Breast epithelium (tissue), 4 donors: ENCODE data around the gene DGKA. TPM values are rescaled to one million over a fixed set of nuclear protein-coding genes. Genes with fewer than 3 reads are reported as not detected.
A peak's percentile ranks its signal among the peaks of the same experiment; 100 is the strongest.

Source experiments
- DNase-seq, 2 donors: peaks; one replicate each; pipeline ENCODE4 v3.0.0-alpha.2; 2019; ENCODE audit warnings: low spot score in 2 of 2
- H3K27ac ChIP-seq, 2 donors: fragments of 200-600 bp; sonication (generic) in 1 of 2; one replicate each; pipeline ENCODE4 v1.5.1; 2016 to 2019; ENCODE audit warnings: mild to moderate bottlenecking in 1 of 2
- H3K27me3 ChIP-seq, 2 donors: fragments of 200-600 bp; sonication (generic) in 1 of 2; one replicate each; pipeline versions ENCODE4 v1.5.1 to v1.6.0; 2017 to 2019; ENCODE audit warnings: control low read depth in 1 of 2, mild to moderate bottlenecking in 1 of 2
- H3K36me3 ChIP-seq: fragments of 200-600 bp; one replicate; pipeline ENCODE4 v1.5.1; 2019
- H3K4me1 ChIP-seq, 2 donors: fragments of 200-600 bp; sonication (generic); one replicate each; pipeline ENCODE4 v1.5.1; 2016 to 2019; ENCODE audit warnings: control low read depth in 1 of 2
- H3K4me3 ChIP-seq, 3 donors: fragments of 200-600 bp; sonication (generic); 1 replicate in 2 of 3; 2 replicates in 1 of 3; pipeline ENCODE4 v1.5.1; 2016 to 2019; ENCODE audit warnings: mild to moderate bottlenecking in 3 of 3, moderate library complexity in 2 of 3
- H3K9me3 ChIP-seq, 2 donors: fragments of 200-600 bp; sonication (generic) in 1 of 2; one replicate each; pipeline ENCODE4 v1.5.1; 2016 to 2019; ENCODE audit warnings: control low read depth in 1 of 2
- POLR2A ChIP-seq: fragments of 450-650 bp; IDR thresholded peaks from one replicate; pipeline ENCODE4 v1.6.1; 2016; ENCODE audit warnings: antibody characterized with exemption, mild to moderate bottlenecking, moderate library complexity
- POLR2AphosphoS5 ChIP-seq, 3 donors: sonication (generic); formaldehyde crosslinking; IDR thresholded peaks; one replicate each; pipeline ENCODE4 v1.6.1; 2017; ENCODE audit warnings: antibody characterized with exemption in 3 of 3
- intact Hi-C: fragments of 100-400 bp; cut with DNase I; formaldehyde crosslinking; loops from one replicate; pipeline ENCODE4 v1.15.1; 2023; ENCODE audit warnings: low total_unique reads
- total RNA-seq, 3 donors: library from RNA; depleted of rRNA; stranded (reverse); fragments of >200 nt; gene quantifications; one replicate each; pipeline ENCODE4 v1.1.0, GENCODE V29; 2016
- TF ChIP-seq, protein P1 (sequence below), 3 donors: fragments of 450-650 bp; IDR thresholded peaks; one replicate each; pipeline ENCODE4 v1.5.1; 2016 to 2017; ENCODE audit warnings: antibody characterized with exemption in 3 of 3, mild to moderate bottlenecking in 3 of 3, moderate library complexity in 3 of 3

The DGKA gene
- total RNA-seq, 3 donors from 2014 or later, result 25.1 to 50.5 (median 44.2) TPM

- intact Hi-C loops, result no loop called here
- no peaks in the 10 kb centered on the region for H3K9me3 ChIP-seq
- no peaks in the 10 kb centered on the region for H3K36me3 ChIP-seq
- no peaks in the 10 kb centered on the region for H3K27me3 ChIP-seq
- peak overlapping the region; percentile 6 to 25 for H3K27ac ChIP-seq
- no peaks in the 10 kb centered on the region for H3K4me1 ChIP-seq
- no peak for TF ChIP-seq POLR2AphosphoS5 (IDR thresholded peaks at IDR 0.05)
- TF ChIP-seq, protein P1, sequence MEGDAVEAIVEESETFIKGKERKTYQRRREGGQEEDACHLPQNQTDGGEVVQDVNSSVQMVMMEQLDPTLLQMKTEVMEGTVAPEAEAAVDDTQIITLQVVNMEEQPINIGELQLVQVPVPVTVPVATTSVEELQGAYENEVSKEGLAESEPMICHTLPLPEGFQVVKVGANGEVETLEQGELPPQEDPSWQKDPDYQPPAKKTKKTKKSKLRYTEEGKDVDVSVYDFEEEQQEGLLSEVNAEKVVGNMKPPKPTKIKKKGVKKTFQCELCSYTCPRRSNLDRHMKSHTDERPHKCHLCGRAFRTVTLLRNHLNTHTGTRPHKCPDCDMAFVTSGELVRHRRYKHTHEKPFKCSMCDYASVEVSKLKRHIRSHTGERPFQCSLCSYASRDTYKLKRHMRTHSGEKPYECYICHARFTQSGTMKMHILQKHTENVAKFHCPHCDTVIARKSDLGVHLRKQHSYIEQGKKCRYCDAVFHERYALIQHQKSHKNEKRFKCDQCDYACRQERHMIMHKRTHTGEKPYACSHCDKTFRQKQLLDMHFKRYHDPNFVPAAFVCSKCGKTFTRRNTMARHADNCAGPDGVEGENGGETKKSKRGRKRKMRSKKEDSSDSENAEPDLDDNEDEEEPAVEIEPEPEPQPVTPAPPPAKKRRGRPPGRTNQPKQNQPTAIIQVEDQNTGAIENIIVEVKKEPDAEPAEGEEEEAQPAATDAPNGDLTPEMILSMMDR (IDR thresholded peaks at IDR 0.05), result no peak
- no peak for TF ChIP-seq POLR2A
- no peak overlapping the region for H3K4me3 ChIP-seq
- DNase-seq, result peak; percentile 47 to 61
Measured at GRCh38 chr12:55957106-55957859, 26.3 kb downstream of the DGKA start.

- Histone ChIP-seq H3K4me3 (no peak overlapping the region), H3K36me3 (no peaks in the 10 kb centered on the region), H3K4me1 (peaks cover 0 to 12% of the 10 kb centered on the region in 2 donors), H3K9me3 (no peaks in the 10 kb centered on the region), H3K27ac (no peak overlapping the region), H3K27me3 (no peaks in the 10 kb centered on the region)
- TF ChIP-seq POLR2AphosphoS5 (IDR thresholded peaks at IDR 0.05) (no peak), POLR2A (no peak)
- TF ChIP-seq, protein P1 (IDR thresholded peaks at IDR 0.05), result no peak
- DNase-seq, result no peak
- intact Hi-C loops, result loop anchor here (10.0 kb wide), 1 partner anchor 1959 kb away; the partner anchor contains the start of genes HOXC8 and HOXC9
Measured at GRCh38 chr12:55963760-55964159, 32.8 kb downstream of the DGKA start.

DNA sequence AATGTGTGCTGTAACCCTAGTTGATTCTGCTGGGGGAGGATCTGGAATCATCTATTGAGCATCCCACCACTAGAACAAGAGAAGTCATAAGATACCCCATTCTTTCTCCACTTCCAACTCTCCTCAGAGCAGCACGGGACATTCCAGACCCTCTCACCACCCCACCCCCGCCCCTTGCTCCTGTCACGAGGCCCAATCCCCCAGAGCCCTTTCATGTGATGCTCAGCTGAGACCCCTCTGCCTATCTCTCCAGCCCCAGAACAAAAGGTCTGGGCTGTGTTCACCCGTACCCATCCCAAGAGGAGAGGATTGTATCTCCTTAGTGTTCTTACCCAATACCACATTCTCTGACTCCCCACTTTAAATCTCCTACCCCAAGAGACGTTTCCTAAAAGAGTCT, 34.3 kb downstream of the DGKA start:
- Histone ChIP-seq H3K27ac (peak overlapping the region; percentile 95), H3K4me3 (no peak overlapping the region), H3K27me3 (no peaks in the 10 kb centered on the region), H3K9me3 (no peaks in the 10 kb centered on the region), H3K36me3 (no peaks in the 10 kb centered on the region), H3K4me1 (peaks cover 0 to 12% of the 10 kb centered on the region in 2 donors)
- TF ChIP-seq, protein P1 (IDR thresholded peaks at IDR 0.05), result no peak
- no peak for TF ChIP-seq POLR2AphosphoS5 (IDR thresholded peaks at IDR 0.05)
- TF ChIP-seq POLR2A, result no peak
- no peak for DNase-seq
- intact Hi-C loops, result loop anchor here (10.0 kb wide), 1 partner anchor 1960 kb away; the partner anchor contains the start of genes HOXC8 and HOXC9

GRCh38 chr12:55965941-55966407, 35.0 kb downstream of the DGKA start, which contains the start of gene PMEL:
Gene PMEL, minus strand, starts transcription at chr12:55966042. Its CDS starts 31 bp downstream, at chr12:55966011.
- Histone ChIP-seq H3K9me3 (no peaks in the 10 kb centered on the region), H3K27ac (peak within 1 kb of the TSS; percentile 95), H3K27me3 (no peaks in the 10 kb centered on the region), H3K4me1 (peaks cover 0 to 12% of the 10 kb centered on the region in 2 donors), H3K4me3 (peak within 1 kb of the TSS; percentile 66 to 94 (median 87)), H3K36me3 (no peaks in the 10 kb centered on the region)
- intact Hi-C loops, result loop anchor here (10.0 kb wide), 1 partner anchor 1961 kb away; the partner anchor contains the start of genes HOXC8 and HOXC9
- TF ChIP-seq POLR2A, result no peak
- TF ChIP-seq, protein P1 (IDR thresholded peaks at IDR 0.05), result no peak
- no peak for DNase-seq
